ENCODE results near the gene GUCA2B. TPM values are rescaled to one million over a fixed set of nuclear protein-coding genes. Genes with fewer than 3 reads are reported as not detected.

GUCA2B gene
- total and polyA plus RNA-seq, 5 donors = not detected

DNA sequence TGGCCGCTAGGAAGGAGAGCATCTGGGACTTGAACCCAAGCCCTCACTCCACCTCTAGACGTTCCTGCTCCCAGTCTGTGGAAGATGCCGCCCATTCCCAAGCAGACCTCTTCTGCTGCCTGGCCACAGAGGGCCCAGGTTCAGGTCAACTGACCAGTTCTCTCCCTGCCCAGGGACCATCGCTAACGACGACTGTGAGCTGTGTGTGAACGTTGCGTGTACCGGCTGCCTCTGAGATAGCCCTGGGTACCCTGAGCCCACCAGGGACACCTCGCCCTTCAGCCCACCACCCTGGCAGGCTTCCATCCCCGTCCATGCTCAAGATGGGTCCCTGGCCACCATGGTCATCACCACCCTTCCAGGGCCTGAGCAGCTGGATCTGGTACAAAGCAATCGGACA, 2.2 kb downstream of the GUCA2B start:
- ATAC-seq (no peak), DNase-seq (no peak)
- Histone ChIP-seq H3K27ac (ENCODE audit: low read length) (no peak overlapping the region), H3K9me3 (ENCODE audit: control insufficient read depth, low read length) (no peaks in the 10 kb centered on the region), H3K4me1 (ENCODE audit: control insufficient read depth, insufficient read depth, low read length) (no peaks in the 10 kb centered on the region), H3K27me3 (ENCODE audit: control insufficient read depth, insufficient read depth) (no peaks in the 10 kb centered on the region), H3K4me3 (ENCODE audit: low read length) (no peak overlapping the region)
- intact Hi-C loops (cut with DNase I) = no loop called here
- 84% methylated on average over 12 of the region's 12 CpGs for WGBS

DNA sequence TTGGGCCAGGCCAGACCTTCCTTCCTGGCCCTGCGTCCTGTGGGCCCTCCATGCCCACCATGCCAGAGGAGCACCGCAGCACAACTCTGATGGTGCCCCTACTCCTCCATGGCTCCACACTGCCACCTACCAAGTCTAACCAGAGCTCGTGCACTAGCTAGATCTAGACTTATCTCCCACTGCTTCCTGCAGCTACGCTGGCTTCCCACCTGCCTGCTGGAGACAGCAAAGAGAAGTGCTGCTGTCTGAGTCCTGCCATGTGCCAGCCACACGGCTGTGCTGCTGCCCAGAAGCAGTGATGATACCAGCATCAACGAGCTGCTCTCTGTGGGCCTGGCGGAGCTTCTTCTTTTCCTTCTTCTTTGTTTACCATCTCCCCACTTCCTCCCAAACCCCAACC, 4.5 kb downstream of the GUCA2B start:
- no peak overlapping the region for H3K27ac ChIP-seq (ENCODE audit: low read length)
- no peaks in the 10 kb centered on the region for H3K9me3 ChIP-seq (ENCODE audit: control insufficient read depth, low read length)
- no peaks in the 10 kb centered on the region for H3K27me3 ChIP-seq (ENCODE audit: control insufficient read depth, insufficient read depth)
- ATAC-seq = no peak
- WGBS = 55% methylated on average over 7 of the region's 7 CpGs
- no peak overlapping the region for H3K4me3 ChIP-seq (ENCODE audit: low read length)
- DNase-seq = no peak
- H3K4me1 ChIP-seq (ENCODE audit: control insufficient read depth, insufficient read depth, low read length) = no peaks in the 10 kb centered on the region
- intact Hi-C loops (cut with DNase I) = no loop called here

DNA sequence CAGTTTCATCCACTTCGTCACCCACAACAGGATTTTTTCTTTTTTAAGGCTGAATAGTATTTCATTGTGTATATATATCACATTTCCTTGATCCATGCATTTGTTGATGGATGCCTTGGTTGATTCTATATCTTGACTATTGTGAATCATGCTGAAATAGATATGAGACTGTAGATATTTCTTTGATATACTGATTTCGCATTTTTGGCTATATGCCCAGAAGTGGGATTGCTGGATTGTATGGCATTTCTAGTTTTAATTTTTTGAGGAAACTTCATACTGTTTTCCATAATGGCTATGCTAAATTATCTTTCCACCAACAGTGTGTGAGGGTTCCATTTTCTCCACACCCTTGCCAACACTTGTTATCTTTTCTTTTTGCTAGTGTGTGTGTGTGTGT, 5.0 kb downstream of the GUCA2B start:
- 73% methylated on average over 2 of the region's 2 CpGs for WGBS
- no peak for ATAC-seq
- intact Hi-C loops (cut with DNase I) = no loop called here

DNA sequence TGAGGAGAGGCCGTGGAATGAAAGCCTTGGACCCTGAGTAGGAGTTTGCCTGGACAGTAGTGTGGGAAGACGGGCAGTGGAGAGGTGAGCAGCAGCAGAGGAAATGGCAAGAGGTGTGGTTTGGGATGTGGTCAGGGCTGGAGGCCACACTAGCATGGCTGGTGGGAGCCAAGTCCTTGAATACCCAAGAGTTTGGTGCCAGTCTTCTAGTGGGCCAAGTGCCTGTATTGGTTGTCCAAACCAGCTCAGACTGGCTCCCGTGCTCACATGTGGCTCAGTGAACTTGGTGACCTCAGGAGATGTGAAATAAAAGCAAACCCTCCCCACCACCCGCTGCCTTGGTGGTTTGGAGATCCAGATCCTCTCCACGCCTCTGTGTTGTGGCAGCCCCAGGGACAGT, 9.0 kb downstream of the GUCA2B start:
- ATAC-seq (no peak), DNase-seq (no peak)
- no peaks in the 10 kb centered on the region for H3K9me3 ChIP-seq (ENCODE audit: control insufficient read depth, low read length)
- H3K4me3 ChIP-seq (ENCODE audit: low read length) = no peak overlapping the region
- 83% methylated on average over 5 of the region's 5 CpGs for WGBS
- H3K27ac ChIP-seq (ENCODE audit: low read length) = no peak overlapping the region
- H3K27me3 ChIP-seq (ENCODE audit: control insufficient read depth, insufficient read depth) = no peaks in the 10 kb centered on the region
- peaks cover 9% of the 10 kb centered on the region for H3K4me1 ChIP-seq (ENCODE audit: control insufficient read depth, insufficient read depth, low read length)
- intact Hi-C loops (cut with DNase I) = no loop called here

More for the DNA sequence above, 5.0 kb downstream of the GUCA2B start:
- H3K9me3 ChIP-seq (ENCODE audit: control insufficient read depth, low read length) = no peaks in the 10 kb centered on the region
- no peak overlapping the region for H3K4me3 ChIP-seq (ENCODE audit: low read length)
- H3K4me1 ChIP-seq (ENCODE audit: control insufficient read depth, insufficient read depth, low read length) = no peaks in the 10 kb centered on the region
- H3K27ac ChIP-seq (ENCODE audit: low read length) = no peak overlapping the region
- no peaks in the 10 kb centered on the region for H3K27me3 ChIP-seq (ENCODE audit: control insufficient read depth, insufficient read depth)
- no peak for DNase-seq

DNA sequence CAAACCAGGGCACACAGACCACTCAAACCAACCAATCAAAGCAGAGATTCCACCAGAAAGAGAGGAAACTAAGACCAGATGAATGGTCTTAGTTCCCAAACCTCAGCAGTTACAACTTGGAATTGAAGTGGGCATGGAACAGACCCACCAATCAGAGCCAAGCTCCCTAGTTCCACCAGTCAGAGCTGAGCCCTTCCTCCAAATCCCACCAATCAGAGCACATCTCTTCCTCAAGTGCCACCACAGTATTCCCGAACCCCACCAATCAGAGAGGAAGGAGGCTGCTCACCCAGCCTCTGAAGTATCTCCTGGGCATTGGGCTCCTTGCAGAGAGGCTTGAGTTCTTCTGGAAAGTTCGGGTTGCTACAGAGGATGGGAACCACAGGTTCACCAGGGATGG, 9.9 kb downstream of the GUCA2B start:
- ATAC-seq (no peak), DNase-seq (no peak)
- intact Hi-C loops (cut with DNase I) = no loop called here
- Histone ChIP-seq H3K9me3 (ENCODE audit: control insufficient read depth, low read length) (no peaks in the 10 kb centered on the region), H3K27me3 (ENCODE audit: control insufficient read depth, insufficient read depth) (no peaks in the 10 kb centered on the region), H3K4me3 (ENCODE audit: low read length) (no peak overlapping the region), H3K27ac (ENCODE audit: low read length) (no peak overlapping the region), H3K4me1 (ENCODE audit: control insufficient read depth, insufficient read depth, low read length) (peaks cover 9% of the 10 kb centered on the region)
- 88% methylated on average over 2 of the region's 2 CpGs for WGBS

DNA sequence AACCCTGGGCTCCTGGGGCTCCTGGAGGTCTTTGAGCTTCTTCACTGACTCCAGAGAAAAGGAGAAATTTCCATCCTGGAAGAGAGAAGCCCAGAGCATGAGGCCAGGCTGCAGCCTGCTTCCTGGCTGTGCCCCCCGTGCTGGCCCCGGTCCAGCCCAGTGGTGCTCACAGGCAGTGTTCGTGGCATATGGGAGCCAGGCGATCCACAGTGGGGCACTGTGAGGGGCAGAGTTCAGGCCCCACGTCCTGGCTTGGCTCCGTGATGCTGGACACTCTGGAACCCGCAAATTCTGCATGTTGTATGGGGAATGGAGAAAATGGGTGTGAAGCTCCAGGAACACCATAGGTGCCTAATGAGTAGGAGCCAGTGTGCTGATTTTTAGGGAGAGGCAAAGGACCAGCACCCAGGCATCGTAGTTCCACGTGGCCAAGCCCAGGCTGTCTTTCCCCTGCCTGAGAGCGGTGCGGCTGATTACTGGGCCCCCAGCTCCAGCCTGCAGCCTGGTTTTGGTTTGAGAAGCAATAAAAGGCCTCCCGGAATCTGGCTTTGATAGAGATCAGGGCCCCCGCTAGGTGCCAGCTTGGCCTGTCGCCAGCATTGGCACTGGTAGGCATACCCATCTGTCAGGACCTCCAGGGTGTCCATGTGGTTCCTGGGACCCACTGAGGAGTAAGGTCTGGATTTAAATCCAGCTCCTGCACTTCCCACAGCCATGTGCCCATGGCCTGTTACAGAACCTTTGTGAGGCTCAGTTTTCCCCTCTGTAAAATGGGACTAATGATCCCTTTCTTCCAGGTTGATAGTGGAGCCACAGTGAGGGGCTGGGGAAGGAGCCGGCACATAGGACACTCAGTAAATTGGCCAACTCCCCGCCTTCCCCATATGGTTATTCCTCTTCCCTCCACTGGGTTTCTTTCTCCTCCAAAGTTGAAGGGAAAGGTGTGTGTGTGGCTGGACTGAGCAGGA, 10.6 kb downstream of the GUCA2B start:
- 85% methylated on average over 16 of the region's 16 CpGs for WGBS
- ATAC-seq (no peak), DNase-seq (no peak)
- intact Hi-C loops (cut with DNase I) = no loop called here
- H3K4me1 ChIP-seq (ENCODE audit: control insufficient read depth, insufficient read depth, low read length) = peaks cover 9% of the 10 kb centered on the region
- no peaks in the 10 kb centered on the region for H3K27me3 ChIP-seq (ENCODE audit: control insufficient read depth, insufficient read depth)
- no peak overlapping the region for H3K4me3 ChIP-seq (ENCODE audit: low read length)
- no peak overlapping the region for H3K27ac ChIP-seq (ENCODE audit: low read length)
- no peaks in the 10 kb centered on the region for H3K9me3 ChIP-seq (ENCODE audit: control insufficient read depth, low read length)

DNA sequence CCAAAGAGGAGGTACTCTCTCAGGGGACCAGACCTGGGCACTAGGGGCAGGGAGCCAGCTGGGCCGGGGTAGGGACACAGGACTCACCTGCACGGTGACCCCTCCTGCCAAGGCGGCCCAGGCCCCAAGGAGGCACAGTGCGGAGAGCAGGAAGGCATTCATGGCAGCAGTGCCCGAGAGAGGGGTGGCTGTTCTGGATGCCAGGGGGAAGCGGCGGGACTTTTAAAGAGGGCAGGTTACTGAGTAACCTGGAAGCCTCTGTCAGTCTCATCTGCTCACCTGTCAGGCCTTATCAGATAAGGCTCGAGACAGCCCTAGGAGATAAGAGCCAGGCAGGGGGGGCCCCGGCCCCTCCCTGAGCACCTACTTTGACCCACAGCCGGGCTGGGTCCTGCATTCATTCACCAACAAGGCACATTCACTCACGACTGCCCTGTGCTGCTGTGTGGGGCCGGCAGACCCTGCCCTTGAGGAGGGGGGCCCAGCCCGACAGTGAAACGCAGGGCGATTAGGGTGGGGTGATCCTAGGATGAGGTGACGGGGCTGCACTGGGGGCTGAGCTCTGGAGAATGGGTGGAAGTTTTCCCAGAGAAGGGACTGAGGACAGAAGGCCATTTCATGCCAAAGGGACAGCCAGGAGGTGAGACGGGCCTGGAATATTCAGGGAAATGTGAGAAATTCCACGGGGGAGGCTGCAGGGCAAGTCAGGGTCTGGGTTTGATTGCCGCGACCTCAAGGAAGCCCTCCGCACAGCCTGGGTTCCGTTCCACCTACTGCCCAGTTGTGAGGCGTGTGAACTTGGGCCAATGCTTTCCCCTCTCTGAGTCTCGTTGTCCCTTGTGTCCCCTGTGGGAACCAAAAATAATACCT, 11.6 kb downstream of the GUCA2B start, which contains the start of gene GUCA2A:
TSS of gene GUCA2A (minus strand) at position 195 of the 870 bp plus-strand sequence. CDS start at position 162, 33 bp downstream.
- ATAC-seq (peak in 1 of 2 donors; percentile 4), DNase-seq (no peak)
- 72% methylated on average over 24 of the region's 24 CpGs for WGBS
- Histone ChIP-seq H3K4me1 (ENCODE audit: control insufficient read depth, insufficient read depth, low read length) (peaks cover 9% of the 10 kb centered on the region), H3K27ac (ENCODE audit: low read length) (no peak within 1 kb of the TSS), H3K4me3 (ENCODE audit: low read length) (no peak within 1 kb of the TSS), H3K27me3 (ENCODE audit: control insufficient read depth, insufficient read depth) (no peaks in the 10 kb centered on the region), H3K9me3 (ENCODE audit: control insufficient read depth, low read length) (no peaks in the 10 kb centered on the region)
- intact Hi-C loops (cut with DNase I) = no loop called here

DNA sequence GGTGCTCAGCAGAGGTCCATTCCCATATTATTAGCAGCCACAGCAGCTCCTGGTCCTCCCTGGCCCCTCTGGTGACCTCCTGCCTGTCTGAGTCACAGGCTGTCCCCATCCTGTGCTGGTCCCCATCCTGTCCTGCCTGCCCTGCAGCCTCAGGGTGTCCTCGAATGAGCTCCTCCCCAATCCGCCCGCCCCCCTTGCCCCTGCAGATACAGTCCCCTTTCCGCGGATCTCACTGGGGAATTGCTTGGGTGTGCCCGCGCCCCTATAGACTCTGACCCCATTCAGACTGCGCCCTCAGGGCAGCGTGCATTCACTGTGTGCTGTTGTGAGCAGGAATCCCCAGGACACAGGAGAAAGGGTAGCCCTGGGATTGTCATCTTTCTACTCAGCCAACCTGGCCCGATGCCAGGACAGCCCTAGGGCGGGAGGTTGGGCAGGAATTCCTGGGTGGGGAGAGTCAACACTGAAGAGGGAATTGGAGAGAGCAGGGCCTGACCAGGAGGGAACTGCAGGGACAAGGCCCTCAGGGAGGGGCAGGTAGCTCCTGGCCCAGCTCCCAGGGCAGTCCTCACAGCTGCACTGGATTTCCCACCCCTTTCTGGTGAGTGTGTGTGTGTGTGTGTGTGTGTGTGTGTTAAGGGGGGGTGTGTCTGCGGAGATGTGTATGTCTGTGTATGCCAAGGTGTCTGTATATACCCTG, 12.5 kb downstream of the GUCA2B start:
- DNase-seq (peak; percentile 64 to 82 (median 71)), ATAC-seq (peak; percentile 65 to 82)
- Histone ChIP-seq H3K27ac (ENCODE audit: low read length) (peak overlapping the region; percentile 21), H3K4me3 (ENCODE audit: low read length) (no peak overlapping the region), H3K9me3 (ENCODE audit: control insufficient read depth, low read length) (no peaks in the 10 kb centered on the region), H3K27me3 (ENCODE audit: control insufficient read depth, insufficient read depth) (no peaks in the 10 kb centered on the region), H3K4me1 (ENCODE audit: control insufficient read depth, insufficient read depth, low read length) (peaks cover 9% of the 10 kb centered on the region)
- intact Hi-C loops (cut with DNase I) = no loop called here
- WGBS = 39% methylated on average over 12 of the region's 12 CpGs

DNA sequence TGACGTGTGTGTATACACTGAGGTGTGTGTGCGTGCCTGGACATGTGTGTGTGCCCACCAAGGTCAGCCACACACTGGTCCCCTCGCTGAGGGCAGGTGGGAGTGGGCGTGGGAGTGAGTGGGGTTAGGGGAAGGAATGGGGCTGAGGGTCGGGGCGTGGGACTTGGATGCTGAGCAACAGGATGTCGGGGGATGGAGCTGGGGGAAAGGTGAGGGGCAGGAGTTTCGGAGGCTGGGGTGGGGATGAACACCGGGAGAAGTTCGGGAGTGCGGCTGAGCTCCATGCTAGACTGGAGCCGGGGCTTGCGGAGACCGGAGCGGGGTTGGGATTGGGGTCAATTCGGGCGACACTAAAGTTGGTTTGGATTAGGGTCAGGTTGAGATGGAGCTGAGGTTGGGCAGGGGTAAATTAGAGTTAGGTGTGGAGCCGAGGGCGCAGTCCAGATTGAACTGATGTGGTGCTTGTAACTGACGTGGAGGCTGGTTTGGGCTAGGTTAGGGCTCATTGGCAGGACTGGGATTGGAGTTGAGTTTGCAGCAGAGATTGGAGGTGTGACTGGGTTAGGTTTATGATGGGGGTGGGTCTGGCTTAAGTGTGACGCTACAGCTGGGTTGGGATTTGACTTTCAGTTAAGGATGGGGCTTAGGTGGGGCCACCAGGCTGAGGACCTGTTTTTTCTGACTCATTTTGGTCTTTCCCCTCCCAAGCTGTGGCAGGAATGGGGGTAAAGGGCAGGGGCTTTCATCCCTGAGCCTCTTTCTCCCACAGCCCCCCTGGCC, 14.6 kb downstream of the GUCA2B start:
- H3K27ac ChIP-seq (ENCODE audit: low read length) = no peak overlapping the region
- peaks cover 23% of the 10 kb centered on the region for H3K4me1 ChIP-seq (ENCODE audit: control insufficient read depth, insufficient read depth, low read length)
- no peak for ATAC-seq
- H3K4me3 ChIP-seq (ENCODE audit: low read length) = no peak overlapping the region
- H3K9me3 ChIP-seq (ENCODE audit: control insufficient read depth, low read length) = no peaks in the 10 kb centered on the region
- no peaks in the 10 kb centered on the region for H3K27me3 ChIP-seq (ENCODE audit: control insufficient read depth, insufficient read depth)
- DNase-seq = no peak
- WGBS = 84% methylated on average over 21 of the region's 21 CpGs
- intact Hi-C loops (cut with DNase I) = no loop called here

DNA sequence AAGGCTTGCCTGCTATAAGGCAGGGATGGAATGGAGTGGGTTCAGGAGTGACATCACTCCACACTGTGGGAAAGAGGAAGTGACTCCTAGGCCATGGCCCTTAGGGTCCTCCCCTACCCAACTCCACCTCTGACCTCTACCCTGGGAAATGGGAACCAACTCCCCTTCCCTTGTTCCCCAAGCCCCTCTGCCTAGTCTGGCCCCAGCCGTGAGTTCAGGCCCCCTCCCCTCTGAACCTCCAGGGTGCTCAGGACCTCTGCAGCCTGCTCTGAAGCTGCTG, 15.1 kb downstream of the GUCA2B start:
- intact Hi-C loops (cut with DNase I) = no loop called here
- no peaks in the 10 kb centered on the region for H3K9me3 ChIP-seq (ENCODE audit: control insufficient read depth, low read length)
- no peak overlapping the region for H3K4me3 ChIP-seq (ENCODE audit: low read length)
- no peaks in the 10 kb centered on the region for H3K27me3 ChIP-seq (ENCODE audit: control insufficient read depth, insufficient read depth)
- H3K4me1 ChIP-seq (ENCODE audit: control insufficient read depth, insufficient read depth, low read length) = peaks cover 26% of the 10 kb centered on the region
- WGBS = 53% methylated on average over 1 of the region's 1 CpG
- no peak for DNase-seq
- ATAC-seq = no peak
- H3K27ac ChIP-seq (ENCODE audit: low read length) = no peak overlapping the region
